Head of caudate nucleus (tissue), 42 donors: ENCODE measurements around the gene PKN2.

Source experiments
- DNase-seq, 42 donors: peaks; one replicate each; pipeline versions ENCODE4 v3.0.0 to v3.0.0-alpha.2; 2020 to 2021; ENCODE audit warnings: mixed read lengths in 7 of 42
- intact Hi-C: fragments of 100-400 bp; cut with DNase I; formaldehyde crosslinking; loops from one replicate; pipeline ENCODE4 v1.15.0; 2022

Gene PKN2

GRCh38 chr1:88683541-88684481 lies at the start of gene PKN2:
TSS of gene PKN2 (plus strand) at chr1:88684273. CDS start at chr1:88684581, 308 bp downstream.
- intact Hi-C loops: no loop called here
- peak; percentile 80 to 97 (median 95) for DNase-seq

GRCh38 chr1:88634538-88634937 lies 49.5 kb upstream of the PKN2 start:
- intact Hi-C loops: no loop called here
- DNase-seq: no peak

GRCh38 chr1:88640060-88640459 lies 44.0 kb upstream of the PKN2 start:
- intact Hi-C loops: no loop called here

GRCh38 chr1:88645886-88646285 lies 38.2 kb upstream of the PKN2 start:
- intact Hi-C loops: no loop called here
- DNase-seq: no peak

More at GRCh38 chr1:88640060-88640459, 44.0 kb upstream of the PKN2 start:
- DNase-seq: no peak

GRCh38 chr1:88646476-88647248 lies 37.4 kb upstream of the PKN2 start:
- DNase-seq: no peak
- intact Hi-C loops: no loop called here

GRCh38 chr1:88647249-88647645 lies 36.8 kb upstream of the PKN2 start:
- intact Hi-C loops: no loop called here
- DNase-seq: no peak

- intact Hi-C loops: no loop called here
- peak in 1 of 42 donors; percentile 15 for DNase-seq
These were observed 36.2 kb upstream of the PKN2 start for GRCh38 chr1:88647749-88648415.

GRCh38 chr1:88648706-88649105 lies 35.4 kb upstream of the PKN2 start:
- DNase-seq: no peak
- intact Hi-C loops: no loop called here

GRCh38 chr1:88649932-88650331 lies 34.1 kb upstream of the PKN2 start:
- DNase-seq: no peak
- intact Hi-C loops: no loop called here

GRCh38 chr1:88650676-88651418 lies 33.2 kb upstream of the PKN2 start:
- intact Hi-C loops: no loop called here
- no peak for DNase-seq

GRCh38 chr1:88655140-88655539 lies 28.9 kb upstream of the PKN2 start:
- intact Hi-C loops: loop anchor here (5.0 kb wide), 1 partner anchor 222 kb away; no protein-coding TSS in a partner anchor
- DNase-seq: no peak

- no peak for DNase-seq
- intact Hi-C loops: loop anchor here (5.0 kb wide), 1 partner anchor 222 kb away; no protein-coding TSS in a partner anchor
These were observed 28.3 kb upstream of the PKN2 start for GRCh38 chr1:88655685-88656299.

- DNase-seq: no peak
- intact Hi-C loops: loop anchor here (5.0 kb wide), 1 partner anchor 219 kb away; no protein-coding TSS in a partner anchor
These were observed 25.7 kb upstream of the PKN2 start for GRCh38 chr1:88658419-88658818.

- DNase-seq: no peak
- intact Hi-C loops: loop anchor here (5.0 kb wide), 1 partner anchor 218 kb away; no protein-coding TSS in a partner anchor
These were observed 24.5 kb upstream of the PKN2 start for GRCh38 chr1:88659552-88659951.

- intact Hi-C loops: no loop called here
- DNase-seq: no peak
These were observed 22.9 kb upstream of the PKN2 start for GRCh38 chr1:88661188-88661587.

- no peak for DNase-seq
- intact Hi-C loops: no loop called here
These were observed 21.9 kb upstream of the PKN2 start for GRCh38 chr1:88661951-88662699.

GRCh38 chr1:88662723-88663122 lies 21.4 kb upstream of the PKN2 start:
- DNase-seq: no peak
- intact Hi-C loops: no loop called here

GRCh38 chr1:88668405-88668804 lies 15.7 kb upstream of the PKN2 start:
- DNase-seq: no peak
- intact Hi-C loops: no loop called here
